ENCODE data around the gene RDX. TPM values are rescaled to one million over a fixed set of nuclear protein-coding genes. Genes with fewer than 3 reads are reported as not detected.

The RDX gene
- total and polyA plus RNA-seq, 2 experiments from 2014 or later = 45.2 to 226 TPM

GRCh38 chr11:110217936-110218335 is 78.5 kb downstream of the RDX start:
- Histone ChIP-seq H3K4me3 (no peak overlapping the region), H3F3A (replicated peaks; ENCODE audit: low read depth) (no peaks in the 10 kb centered on the region), H4K20me1 (replicated peaks; ENCODE audit: insufficient read depth) (no peaks in the 10 kb centered on the region), H3K27ac (ENCODE audit: low read depth) (no peak overlapping the region), H3K36me3 (ENCODE audit: insufficient read depth) (no peaks in the 10 kb centered on the region), H3K79me2 (replicated peaks; ENCODE audit: insufficient read depth) (no peaks in the 10 kb centered on the region), H3K4me2 (no peak overlapping the region), H3K4me1 (ENCODE audit: insufficient read depth) (no peaks in the 10 kb centered on the region), H2AFZ (no peak overlapping the region), H3K27me3 (ENCODE audit: insufficient read depth) (no peaks in the 10 kb centered on the region), H3K9me2 (ENCODE audit: insufficient read depth) (no peaks in the 10 kb centered on the region)
- Mint-ChIP-seq H3K4me3 (no peak overlapping the region), H3K4me1 (0 out of 3 replicates have a peak, but pooled peaks cover 2% of the 10 kb centered on the region), H3K36me3 (ENCODE audit: low read depth) (no peaks in the 10 kb centered on the region; the same call in 2 of the 3 replicates), H3K9me3 (no peaks in the 10 kb centered on the region; the same call in 2 of the 3 replicates), H3K27ac (no peak overlapping the region), H3K27me3 (ENCODE audit: insufficient read depth, low read depth, poor library complexity) (peaks cover 3% of the 10 kb centered on the region)
- DNase-seq (ENCODE audit: low spot score) = no peak
- TF ChIP-seq EZH2phosphoT487 (IDR thresholded peaks at IDR 0.05; ENCODE audit: unreplicated experiment) (no peak), ZNF114 (CRISPR knock-in tag; IDR thresholded peaks at IDR 0.05) (no peak)
- ATAC-seq = no peak

- ATAC-seq (no peak), DNase-seq (ENCODE audit: low spot score) (no peak)
- Mint-ChIP-seq H3K9me3 (no peaks in the 10 kb centered on the region; the same call in 2 of the 3 replicates), H3K36me3 (ENCODE audit: low read depth) (no peaks in the 10 kb centered on the region; the same call in 2 of the 3 replicates), H3K4me3 (no peak overlapping the region), H3K4me1 (0 out of 3 replicates have a peak, but pooled peaks cover 2% of the 10 kb centered on the region), H3K27me3 (ENCODE audit: insufficient read depth, low read depth, poor library complexity) (peaks cover 3% of the 10 kb centered on the region), H3K27ac (no peak overlapping the region)
- no peaks in the 10 kb centered on the region for H3K4me1 ChIP-seq (ENCODE audit: insufficient read depth)
- no peaks in the 10 kb centered on the region for H3F3A ChIP-seq (replicated peaks; ENCODE audit: low read depth)
- H3K4me2 ChIP-seq = no peak overlapping the region
- H3K9me2 ChIP-seq (ENCODE audit: insufficient read depth) = no peaks in the 10 kb centered on the region
- H2AFZ ChIP-seq = no peak overlapping the region
- H3K27me3 ChIP-seq (ENCODE audit: insufficient read depth) = no peaks in the 10 kb centered on the region
- no peak overlapping the region for H3K4me3 ChIP-seq
- no peaks in the 10 kb centered on the region for H3K79me2 ChIP-seq (replicated peaks; ENCODE audit: insufficient read depth)
- H3K36me3 ChIP-seq (ENCODE audit: insufficient read depth) = no peaks in the 10 kb centered on the region
- H4K20me1 ChIP-seq (replicated peaks; ENCODE audit: insufficient read depth) = no peaks in the 10 kb centered on the region
- no peak overlapping the region for H3K27ac ChIP-seq (ENCODE audit: low read depth)
- TF ChIP-seq ZNF462 (CRISPR knock-in tag; IDR thresholded peaks at IDR 0.05) (no peak), EZH2 (IDR thresholded peaks at IDR 0.05; ENCODE audit: low read depth, unreplicated experiment) (no peak), CTCF (conservative IDR thresholded peaks at IDR 0.05; ENCODE audit: low read depth in 2 of 2) (no peak), STAT1 (IDR thresholded peaks at IDR 0.05; ENCODE audit: unreplicated experiment) (no peak), POLR2AphosphoS5 (IDR thresholded peaks at IDR 0.05; ENCODE audit: low read depth) (no peak), ZNF331 (CRISPR knock-in tag; IDR thresholded peaks at IDR 0.05; ENCODE audit: low read depth) (no peak), CREB1 (CRISPR knock-in tag; IDR thresholded peaks at IDR 0.05; ENCODE audit: low read depth) (no peak), NANOG (IDR thresholded peaks at IDR 0.05; ENCODE audit: borderline replicate concordance) (no peak), EZH2phosphoT487 (IDR thresholded peaks at IDR 0.05; ENCODE audit: unreplicated experiment) (no peak)
Observed at GRCh38 chr11:110217223-110217877, 79.1 kb downstream of the RDX start.

Data from GM23338 (cell line).